ENCODE results near the gene IGLL1.
A peak's percentile ranks its signal among the peaks of the same experiment; 100 is the strongest.
"Not testable (repeated sequence)": the region's sequence is repeated elsewhere in the genome, so short reads cannot be mapped to it uniquely, and the experiment has no call there.

Gene IGLL1

DNA sequence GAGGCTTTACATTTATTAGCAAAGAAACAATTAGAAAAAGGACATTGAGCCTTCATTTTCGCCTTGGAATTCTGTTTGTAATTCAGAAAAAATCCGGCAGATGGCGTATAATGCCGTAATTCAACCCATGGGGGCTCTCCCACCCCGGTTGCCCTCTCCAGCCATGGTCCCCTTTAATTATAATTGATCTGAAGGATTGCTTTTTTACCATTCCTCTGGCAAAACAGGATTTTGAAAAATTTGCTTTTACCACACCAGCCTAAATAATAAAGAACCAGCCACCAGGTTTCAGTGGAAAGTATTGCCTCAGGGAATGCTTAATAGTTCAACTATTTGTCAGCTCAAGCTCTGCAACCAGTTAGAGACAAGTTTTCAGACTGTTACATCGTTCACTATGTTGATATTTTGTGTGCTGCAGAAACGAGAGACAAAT is 38.2 kb downstream of the IGLL1 start:
- DNase-seq (ENCODE audit: low read depth); H3K4me3 ChIP-seq (ENCODE audit: low read length): not testable (repeated sequence)
- TF ChIP-seq, protein P1, sequence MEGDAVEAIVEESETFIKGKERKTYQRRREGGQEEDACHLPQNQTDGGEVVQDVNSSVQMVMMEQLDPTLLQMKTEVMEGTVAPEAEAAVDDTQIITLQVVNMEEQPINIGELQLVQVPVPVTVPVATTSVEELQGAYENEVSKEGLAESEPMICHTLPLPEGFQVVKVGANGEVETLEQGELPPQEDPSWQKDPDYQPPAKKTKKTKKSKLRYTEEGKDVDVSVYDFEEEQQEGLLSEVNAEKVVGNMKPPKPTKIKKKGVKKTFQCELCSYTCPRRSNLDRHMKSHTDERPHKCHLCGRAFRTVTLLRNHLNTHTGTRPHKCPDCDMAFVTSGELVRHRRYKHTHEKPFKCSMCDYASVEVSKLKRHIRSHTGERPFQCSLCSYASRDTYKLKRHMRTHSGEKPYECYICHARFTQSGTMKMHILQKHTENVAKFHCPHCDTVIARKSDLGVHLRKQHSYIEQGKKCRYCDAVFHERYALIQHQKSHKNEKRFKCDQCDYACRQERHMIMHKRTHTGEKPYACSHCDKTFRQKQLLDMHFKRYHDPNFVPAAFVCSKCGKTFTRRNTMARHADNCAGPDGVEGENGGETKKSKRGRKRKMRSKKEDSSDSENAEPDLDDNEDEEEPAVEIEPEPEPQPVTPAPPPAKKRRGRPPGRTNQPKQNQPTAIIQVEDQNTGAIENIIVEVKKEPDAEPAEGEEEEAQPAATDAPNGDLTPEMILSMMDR (conservative IDR thresholded peaks at IDR 0.05; ENCODE audit: low read length): peak; percentile 62

GRCh38 chr22:23540837-23541236 is 39.3 kb downstream of the IGLL1 start:
- DNase-seq (ENCODE audit: low read depth); H3K4me3 ChIP-seq (ENCODE audit: low read length): not testable (repeated sequence)

DNA sequence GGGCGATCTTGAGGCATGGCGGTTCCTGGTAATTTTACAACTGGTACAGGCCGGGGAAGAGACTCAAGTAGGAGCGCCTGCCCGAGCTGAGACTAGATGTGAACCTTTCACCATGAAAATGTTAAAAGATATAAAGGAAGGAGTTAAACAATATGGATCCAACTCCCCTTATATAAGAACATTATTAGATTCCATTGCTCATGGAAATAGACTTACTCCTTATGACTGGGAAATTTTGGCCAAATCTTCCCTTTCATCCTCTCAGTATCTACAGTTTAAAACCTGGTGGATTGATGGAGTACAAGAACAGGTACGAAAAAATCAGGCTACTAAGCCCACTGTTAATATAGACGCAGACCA is 40.3 kb downstream of the IGLL1 start:
- DNase-seq (ENCODE audit: low read depth); H3K4me3 ChIP-seq (ENCODE audit: low read length): not testable (repeated sequence)

GRCh38 chr22:23539135-23539838 is 40.8 kb downstream of the IGLL1 start:
- peak; percentile 66 for DNase-seq (ENCODE audit: low read depth)
- H3K4me3 ChIP-seq (ENCODE audit: low read length): 0 out of 2 replicates have a peak overlapping the region, but pooled peaks have one; percentile 12
- TF ChIP-seq, protein P1 (conservative IDR thresholded peaks at IDR 0.05; ENCODE audit: low read length): peak; percentile 76

GRCh38 chr22:23538696-23539030 is 41.4 kb downstream of the IGLL1 start:
- H3K4me3 ChIP-seq (ENCODE audit: low read length); DNase-seq (ENCODE audit: low read depth): not testable (repeated sequence)

DNA sequence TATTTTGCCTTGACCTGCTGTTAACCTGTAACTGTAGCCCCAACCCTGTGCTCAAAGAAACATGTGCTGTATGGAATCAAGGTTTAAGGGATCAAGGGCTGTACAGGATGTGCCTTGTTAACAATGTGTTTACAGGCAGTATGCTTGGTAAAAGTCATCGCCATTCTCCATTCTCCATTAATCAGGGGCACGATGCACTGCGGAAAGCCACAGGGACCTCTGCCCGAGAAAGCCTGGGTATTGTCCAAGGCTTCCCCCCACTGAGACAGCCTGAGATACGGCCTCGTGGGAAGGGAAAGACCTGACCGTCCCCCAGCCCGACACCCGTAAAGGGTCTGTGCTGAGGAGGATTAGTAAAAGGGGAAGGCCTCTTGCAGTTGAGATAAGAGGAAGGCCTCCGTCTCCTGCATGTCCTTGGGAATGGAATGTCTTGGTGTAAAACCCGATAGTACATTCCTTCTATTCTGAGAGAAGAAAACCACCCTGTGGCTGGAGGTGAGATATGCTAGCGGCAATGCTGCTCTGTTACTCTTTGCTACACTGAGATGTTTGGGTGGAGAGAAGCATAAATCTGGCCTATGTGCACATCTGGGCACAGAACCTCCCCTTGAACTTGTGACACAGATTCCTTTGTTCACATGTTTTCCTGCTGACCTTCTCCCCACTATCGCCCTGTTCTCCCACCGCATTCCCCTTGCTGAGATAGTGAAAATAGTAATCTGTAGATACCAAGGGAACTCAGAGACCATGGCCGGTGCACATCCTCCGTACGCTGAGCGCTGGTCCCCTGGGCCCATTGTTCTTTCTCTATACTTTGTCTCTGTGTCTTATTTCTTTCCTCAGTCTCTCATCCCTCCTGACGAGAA is 42.0 kb downstream of the IGLL1 start:
- not testable (repeated sequence) for H3K4me3 ChIP-seq (ENCODE audit: low read length); DNase-seq (ENCODE audit: low read depth)

GRCh38 chr22:23537416-23537815 is 42.7 kb downstream of the IGLL1 start:
- no peak overlapping the region for H3K4me3 ChIP-seq (ENCODE audit: low read length)
- TF ChIP-seq, protein P1 (conservative IDR thresholded peaks at IDR 0.05; ENCODE audit: low read length): no peak
- DNase-seq (ENCODE audit: low read depth): no peak

DNA sequence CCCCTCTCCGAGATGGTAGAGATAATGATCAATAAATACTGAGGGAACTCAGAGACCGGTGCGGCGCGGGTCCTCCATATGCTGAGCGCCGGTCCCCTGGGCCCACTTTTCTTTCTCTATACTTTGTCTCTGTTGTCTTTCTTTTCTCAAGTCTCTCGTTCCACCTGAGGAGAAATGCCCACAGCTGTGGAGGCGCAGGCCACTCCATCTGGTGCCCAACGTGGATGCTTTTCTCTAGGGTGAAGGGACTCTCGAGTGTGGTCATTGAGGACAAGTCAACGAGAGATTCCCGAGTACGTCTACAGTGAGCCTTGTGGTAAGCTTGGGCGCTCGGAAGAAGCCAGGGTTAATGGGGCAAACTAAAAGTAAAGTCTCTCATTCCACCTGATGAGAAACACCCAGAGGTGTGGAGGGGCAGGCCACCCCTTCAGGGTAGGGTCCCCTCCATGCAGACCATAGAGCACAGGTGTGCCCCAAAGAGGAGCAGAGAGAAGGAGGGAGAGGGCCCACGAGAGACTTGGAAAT is 43.2 kb downstream of the IGLL1 start:
- DNase-seq (ENCODE audit: low read depth): no peak
- H3K4me3 ChIP-seq (ENCODE audit: low read length): no peak overlapping the region
- TF ChIP-seq, protein P1 (conservative IDR thresholded peaks at IDR 0.05; ENCODE audit: low read length): no peak

GRCh38 chr22:23535790-23536661 is 44.1 kb downstream of the IGLL1 start:
- DNase-seq (ENCODE audit: low read depth); H3K4me3 ChIP-seq (ENCODE audit: low read length): not testable (repeated sequence)

All from AG10803 (cell line).